ENCODE results near the gene BPGM. TPM values are rescaled to one million over a fixed set of nuclear protein-coding genes. Genes with fewer than 3 reads are reported as not detected.

The BPGM gene
- total RNA-seq, 8 experiments from 2014 or later, result 9.2 to 34.4 (median 19.8) TPM

DNA sequence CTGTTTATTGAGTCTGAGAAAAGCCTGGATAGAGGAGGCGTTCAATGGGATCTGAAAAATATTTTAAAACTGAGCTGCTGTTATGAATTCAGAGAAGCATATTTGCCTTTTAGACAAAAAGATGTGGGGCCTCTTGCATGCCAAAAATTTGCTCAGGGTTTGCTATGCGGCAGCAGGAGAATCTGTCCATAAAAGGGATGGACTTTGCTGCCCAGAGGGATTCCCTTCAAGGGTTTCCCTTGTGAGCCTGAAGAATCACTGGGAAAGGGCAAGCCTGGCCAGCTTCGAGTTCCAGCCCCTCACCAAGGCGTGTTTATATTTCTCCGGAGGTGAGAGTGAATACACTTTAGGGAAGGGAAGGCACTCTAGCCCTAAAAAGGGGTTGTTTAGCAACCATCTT is 77.2 kb downstream of the BPGM start:
- WGBS, 10 experiments, result 24 to 100% (median 74%) methylated on average over 1 to 5 of the region's 5 CpGs; no CpG with 5 or more reads in 2 of the 10 experiments
- peaks cover 7 to 9% of the 10 kb centered on the region in 2 donors for H3K4me1 ChIP-seq (replicated peaks in 1 of 2)
- in situ Hi-C loops (cut with MboI; ENCODE audit: low pct_unique_long_range_greater_than_20kb in 2 of 9, low sequenced_read_pairs in 9 of 9, unreplicated experiment in 9 of 9), result no loop called here
- no peak overlapping the region for H3K4me3 ChIP-seq
- no peak for ATAC-seq (replicated peaks in 6 of 8)
- no peak overlapping the region for H3K27ac ChIP-seq

DNA sequence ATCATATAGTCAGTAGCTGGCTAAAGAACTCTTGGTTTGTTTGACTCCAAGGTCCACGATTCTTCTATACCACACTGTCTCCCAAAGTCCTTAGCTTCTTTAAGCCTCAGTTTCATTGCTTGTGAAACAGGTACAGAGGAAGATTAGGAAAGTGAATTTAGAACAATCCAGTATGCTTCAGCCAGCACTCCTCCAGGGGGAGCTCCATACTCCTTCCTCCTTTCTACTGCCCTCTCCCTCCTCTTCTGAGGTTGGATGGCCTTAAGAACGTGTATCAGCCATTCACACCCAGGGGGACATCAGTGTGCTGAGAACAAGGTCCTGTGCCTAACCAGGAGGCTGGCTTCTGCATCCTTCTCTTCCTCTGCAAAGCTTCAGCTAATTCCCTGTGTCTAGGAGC is 78.0 kb downstream of the BPGM start:
- in situ Hi-C loops (cut with MboI; ENCODE audit: low pct_unique_long_range_greater_than_20kb in 2 of 9, low sequenced_read_pairs in 9 of 9, unreplicated experiment in 9 of 9), result no loop called here
- Histone ChIP-seq H3K27ac (no peak overlapping the region), H3K4me1 (replicated peaks in 1 of 2) (peaks cover 7 to 9% of the 10 kb centered on the region in 2 donors), H3K4me3 (no peak overlapping the region)
- 0 to 83% (median 20%) methylated on average over 1 to 2 of the region's 2 CpGs; no CpG with 5 or more reads in 4 of the 10 experiments for WGBS, 10 experiments
- ATAC-seq (replicated peaks in 6 of 8), result peak in 3 of 8 experiments; percentile 72 to 78 (median 73)

DNA sequence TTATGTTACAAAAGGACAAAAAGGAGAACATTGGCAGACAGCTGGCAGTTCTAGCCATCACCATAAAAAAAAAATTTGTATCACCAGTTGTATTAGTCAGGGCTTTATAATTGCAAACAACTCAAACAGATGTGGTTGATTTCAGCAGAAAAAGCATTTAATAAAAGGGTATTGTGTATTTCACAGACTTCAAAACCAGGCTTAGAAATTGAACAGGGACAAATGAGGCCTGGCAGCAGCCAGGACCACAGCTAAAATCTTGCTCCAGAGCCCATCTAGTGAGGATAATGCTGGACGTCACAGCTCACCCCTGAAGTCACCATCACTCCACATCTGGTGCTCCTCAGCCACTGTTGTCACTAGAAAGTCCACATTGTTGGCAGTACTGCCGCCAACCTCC is 79.9 kb downstream of the BPGM start:
- Histone ChIP-seq H3K4me3 (no peak overlapping the region), H3K27ac (no peak overlapping the region), H3K4me1 (replicated peaks in 1 of 2) (no peaks in the 10 kb centered on the region)
- 0 to 80% (median 73%) methylated on average over 1 to 2 of the region's 2 CpGs; no CpG with 5 or more reads in 5 of the 10 experiments for WGBS, 10 experiments
- ATAC-seq (replicated peaks in 6 of 8), result no peak
- in situ Hi-C loops (cut with MboI; ENCODE audit: low pct_unique_long_range_greater_than_20kb in 2 of 9, low sequenced_read_pairs in 9 of 9, unreplicated experiment in 9 of 9), result no loop called here

DNA sequence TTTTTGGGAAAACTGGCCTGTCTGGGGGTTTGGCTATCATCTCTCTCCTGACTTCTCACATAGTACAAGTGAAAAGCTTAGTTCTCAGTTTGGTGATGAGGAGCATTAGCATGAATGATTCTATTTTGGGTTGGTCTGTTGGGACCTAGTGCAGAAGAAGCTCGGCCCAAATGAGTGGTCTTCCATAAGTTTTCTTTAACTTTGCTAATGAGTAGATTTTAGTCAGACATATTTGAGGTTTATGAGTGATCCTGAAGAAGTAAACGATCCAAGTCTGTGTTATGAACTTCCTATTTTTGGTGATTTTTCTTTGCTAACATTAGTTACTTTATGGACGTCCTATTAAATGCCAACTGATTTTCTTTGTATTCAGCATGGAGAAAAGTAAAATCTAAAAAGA is 81.1 kb downstream of the BPGM start:
- no peak for ATAC-seq (replicated peaks in 6 of 8)
- WGBS, 10 experiments, result 0 to 90% (median 60%) methylated on average over 1 to 3 of the region's 3 CpGs; no CpG with 5 or more reads in 2 of the 10 experiments
- in situ Hi-C loops (cut with MboI; ENCODE audit: low pct_unique_long_range_greater_than_20kb in 2 of 9, low sequenced_read_pairs in 9 of 9, unreplicated experiment in 9 of 9), result no loop called here
- Histone ChIP-seq H3K4me3 (no peak overlapping the region), H3K4me1 (replicated peaks in 1 of 2) (no peaks in the 10 kb centered on the region), H3K27ac (no peak overlapping the region)

Other genes starting within 250 kb of the BPGM start
- gene AKR1B1, start 187.8 kb upstream of the BPGM start, total RNA-seq, result 100 to 1,000 TPM in 1 of 8 experiments, 10 to 100 TPM in 7; 33.7 to 104 (median 46.1) TPM
- 1 to 10 TPM in 1 of 8 experiments, under 1 TPM in 1, not detected in 6; 0.33 to 1.2 TPM for gene AKR1B10, start 119.3 kb upstream of the BPGM start, total RNA-seq
- under 1 TPM in 5 of 8 experiments, not detected in 3; 0.05 to 0.47 (median 0.21) TPM for gene AKR1B15, start 97.7 kb upstream of the BPGM start, total RNA-seq
- gene CALD1, start 132.8 kb downstream of the BPGM start, total RNA-seq, result 100 to 1,000 TPM in 4 of 8 experiments, 10 to 100 TPM in 3, 1 to 10 TPM in 1; 6.9 to 204 (median 64.7) TPM